Fibroblast of pulmonary artery (primary cell): ENCODE results near the gene PMPCB.
A peak's percentile ranks its signal among the peaks of the same experiment; 100 is the strongest.

ENCODE experiments used
- DNase-seq: peaks from one replicate; pipeline ENCODE4 v3.0.0-alpha.2; 2010; ENCODE audit warnings: low read depth
- H3K4me3 ChIP-seq: replicated peaks from 2 replicates; pipeline ENCODE4 v1.5.1; 2011; ENCODE audit warnings: low read depth, mild to moderate bottlenecking, control low read depth, low read length, moderate library complexity
- CTCF ChIP-seq: IDR thresholded peaks from 2 replicates; pipeline ENCODE4 v1.5.1; 2011; ENCODE audit warnings: mild to moderate bottlenecking, control low read depth, low read length, inconsistent platforms; ENCODE audit errors: missing control alignments

Gene PMPCB

GRCh38 chr7:103343758-103344452 lies 46.7 kb downstream of the PMPCB start:
- peak overlapping the region; percentile 89 for H3K4me3 ChIP-seq
- TF ChIP-seq CTCF = no peak
- DNase-seq = peak; percentile 33

- DNase-seq = peak; percentile 96
- no peak for TF ChIP-seq CTCF
- H3K4me3 ChIP-seq = peak within 1 kb of the TSS; percentile 89
Observed at GRCh38 chr7:103344453-103345149, 47.4 kb downstream of the PMPCB start, which contains the start of gene DNAJC2. Gene DNAJC2, minus strand, starts transcription at chr7:103344767. Its CDS starts 145 bp downstream, at chr7:103344622.

GRCh38 chr7:103346396-103346795 lies 49.2 kb downstream of the PMPCB start:
- DNase-seq = no peak
- H3K4me3 ChIP-seq = no peak overlapping the region
- TF ChIP-seq CTCF = no peak

GRCh38 chr7:103347507-103348267 lies 50.5 kb downstream of the PMPCB start, which contains the start of gene PSMC2:
Gene PSMC2, plus strand, starts transcription at chr7:103347643. Its CDS starts 69 bp downstream, at chr7:103347712.
- TF ChIP-seq CTCF = no peak
- H3K4me3 ChIP-seq = peak within 1 kb of the TSS; percentile 81

GRCh38 chr7:103348452-103348851 lies 51.2 kb downstream of the PMPCB start:
- TF ChIP-seq CTCF = no peak
- no peak for DNase-seq
- H3K4me3 ChIP-seq = peak overlapping the region; percentile 81

More at GRCh38 chr7:103347507-103348267, 50.5 kb downstream of the PMPCB start, which contains the start of gene PSMC2:
- peak; percentile 95 for DNase-seq

GRCh38 chr7:103348959-103349358 lies 51.7 kb downstream of the PMPCB start:
- TF ChIP-seq CTCF = no peak

More at GRCh38 chr7:103348959-103349358, 51.7 kb downstream of the PMPCB start:
- no peak for DNase-seq
- H3K4me3 ChIP-seq = peak overlapping the region; percentile 81
